NOMO-1 treated with dmso at 0.1 percent for 144 hours (cell line): Measurements from ENCODE around the gene RAB23.

ENCODE experiments used
- DNase-seq: peaks from one replicate; lab custom pipeline; 2025; ENCODE audit not compliant: unreplicated experiment; lab: John Stamatoyannopoulos, UW

The RAB23 gene

DNA sequence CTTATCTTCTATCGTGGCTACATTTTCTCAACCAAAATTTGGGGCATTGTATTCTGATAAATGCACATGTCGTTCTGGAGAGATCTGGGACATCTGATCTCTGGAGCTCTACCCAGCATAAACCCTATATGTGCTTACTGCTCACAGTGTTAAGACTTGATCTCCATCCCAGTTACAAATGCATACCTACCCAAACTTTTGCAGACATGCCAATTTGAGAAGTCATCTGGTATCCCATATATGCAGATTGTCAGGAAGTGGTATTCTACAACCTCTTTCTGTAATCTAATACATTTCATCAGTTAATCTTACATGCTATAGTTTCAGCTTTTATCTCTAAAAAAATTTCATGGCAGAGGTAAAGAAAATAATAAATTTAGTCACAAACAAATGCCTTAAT is 38.8 kb downstream of the RAB23 start:
- no peak for DNase-seq

DNA sequence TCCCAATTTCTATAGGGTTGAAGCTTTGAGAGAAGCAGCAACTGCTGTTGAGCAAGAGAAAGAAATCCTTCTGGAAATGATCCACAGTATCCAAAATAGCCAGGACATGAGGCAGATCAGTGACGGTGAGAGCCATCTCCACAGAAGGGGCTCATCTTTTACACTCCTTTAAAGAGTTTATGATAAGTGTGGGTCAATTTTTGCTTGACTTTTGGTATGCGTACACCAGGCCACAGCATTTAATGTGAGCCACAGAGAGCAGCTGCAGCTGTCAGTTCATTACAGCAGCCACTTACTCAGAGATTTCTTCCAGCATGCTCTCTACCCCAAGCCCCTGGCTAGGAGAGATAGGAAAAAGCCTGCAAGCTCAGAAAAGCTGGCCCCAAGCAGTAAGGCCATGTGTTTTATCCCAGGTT is 40.1 kb downstream of the RAB23 start:
- DNase-seq, result no peak

DNA sequence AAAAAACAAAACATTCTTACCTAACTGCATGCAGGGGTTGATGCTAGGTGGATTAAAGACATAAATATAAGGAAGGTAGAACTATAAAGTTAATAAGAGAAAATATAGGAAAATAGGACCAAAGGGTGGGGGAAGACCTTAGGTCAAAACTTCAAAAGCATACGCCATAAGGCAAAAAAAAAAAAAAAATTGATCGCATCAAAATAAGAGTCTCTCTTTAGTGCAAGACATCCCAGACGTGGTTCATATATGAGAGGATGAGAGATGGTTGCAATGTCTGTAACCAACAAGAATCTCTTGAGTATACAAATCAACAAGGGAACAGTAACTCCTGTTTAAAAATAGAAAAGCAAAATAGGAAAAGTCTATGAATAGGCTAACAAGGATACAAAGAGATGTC is 41.5 kb downstream of the RAB23 start:
- DNase-seq, result no peak

DNA sequence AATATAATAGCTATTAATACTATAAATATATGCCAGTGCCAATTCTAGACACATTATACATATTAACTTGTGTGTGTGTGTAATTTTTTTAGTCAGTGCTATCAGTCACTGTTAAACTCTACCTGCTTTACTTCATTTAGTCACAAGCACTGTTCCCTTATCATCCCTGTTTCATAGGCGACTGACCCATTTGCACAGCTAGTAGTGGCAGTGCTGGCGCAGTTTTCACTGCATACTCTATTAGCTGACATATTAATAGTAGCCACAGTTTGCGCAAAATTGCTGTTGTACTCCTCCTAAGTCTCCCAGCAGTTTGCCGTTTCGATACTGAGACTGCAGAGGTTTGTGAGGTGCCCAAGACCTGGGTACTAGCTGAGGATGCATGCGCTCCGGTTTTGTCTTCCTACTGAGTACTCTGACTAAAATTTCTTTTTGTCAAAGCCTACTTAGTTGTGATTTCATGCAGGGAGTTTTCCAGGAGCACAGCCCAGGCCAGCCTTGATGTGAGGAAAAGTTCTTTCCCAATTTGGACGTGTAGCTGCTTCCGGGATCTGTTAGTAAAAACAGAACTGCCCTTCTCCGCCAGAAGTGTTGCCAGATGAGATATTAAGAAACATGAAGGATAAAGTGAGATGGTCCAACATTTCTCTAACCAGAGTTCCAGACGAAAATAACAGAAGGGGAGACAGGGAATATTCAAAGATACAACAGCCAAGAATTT is 44.4 kb downstream of the RAB23 start:
- DNase-seq, result no peak

DNA sequence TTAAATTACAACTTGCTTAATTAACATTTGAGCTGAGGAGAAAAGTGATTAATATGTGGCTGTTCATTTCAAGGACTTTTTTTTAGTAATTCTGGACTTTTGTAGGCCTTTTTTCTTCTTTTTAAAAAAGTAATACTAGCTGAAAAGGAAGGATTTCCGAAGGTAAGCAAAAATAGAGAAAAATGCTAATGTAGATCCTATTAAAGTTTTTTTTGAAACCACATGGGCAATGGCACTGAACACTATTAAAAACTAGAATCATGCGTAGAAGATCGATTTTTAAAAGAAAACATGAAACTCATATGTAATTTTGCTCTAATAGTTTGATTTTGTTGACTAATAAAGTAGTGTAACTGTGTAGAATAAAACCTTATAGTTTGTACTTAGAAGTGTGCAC is 47.6 kb downstream of the RAB23 start:
- DNase-seq, result no peak

DNA sequence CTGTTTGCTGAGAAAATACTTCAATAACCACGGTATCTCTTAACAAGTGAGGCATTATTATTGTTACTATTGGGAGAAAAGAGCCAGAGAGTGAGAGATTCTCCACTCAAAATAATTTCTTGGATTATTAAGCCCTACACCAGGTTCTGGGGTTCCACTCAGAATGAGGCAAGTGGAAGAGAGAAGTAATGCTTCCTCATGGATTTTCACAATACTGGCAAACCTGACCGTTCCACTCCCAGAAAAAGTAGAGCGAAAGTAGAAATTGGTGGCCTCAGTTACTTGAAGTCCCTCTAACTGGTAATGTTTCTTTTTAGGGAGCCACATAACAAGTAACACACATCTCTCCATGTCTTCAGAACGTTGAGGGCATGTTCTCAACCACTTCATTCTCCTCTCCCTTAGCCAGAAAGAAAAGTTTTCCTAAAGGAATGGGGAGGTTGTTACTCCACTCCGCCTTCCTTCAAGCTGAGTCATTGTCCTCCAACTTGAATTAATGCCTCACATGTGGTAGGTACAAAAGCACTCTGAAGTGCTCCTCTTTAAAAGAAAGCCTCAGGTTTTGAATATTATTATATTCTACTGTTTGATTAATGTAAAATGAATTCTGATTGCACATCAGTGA is 48.1 kb downstream of the RAB23 start:
- no peak for DNase-seq

DNA sequence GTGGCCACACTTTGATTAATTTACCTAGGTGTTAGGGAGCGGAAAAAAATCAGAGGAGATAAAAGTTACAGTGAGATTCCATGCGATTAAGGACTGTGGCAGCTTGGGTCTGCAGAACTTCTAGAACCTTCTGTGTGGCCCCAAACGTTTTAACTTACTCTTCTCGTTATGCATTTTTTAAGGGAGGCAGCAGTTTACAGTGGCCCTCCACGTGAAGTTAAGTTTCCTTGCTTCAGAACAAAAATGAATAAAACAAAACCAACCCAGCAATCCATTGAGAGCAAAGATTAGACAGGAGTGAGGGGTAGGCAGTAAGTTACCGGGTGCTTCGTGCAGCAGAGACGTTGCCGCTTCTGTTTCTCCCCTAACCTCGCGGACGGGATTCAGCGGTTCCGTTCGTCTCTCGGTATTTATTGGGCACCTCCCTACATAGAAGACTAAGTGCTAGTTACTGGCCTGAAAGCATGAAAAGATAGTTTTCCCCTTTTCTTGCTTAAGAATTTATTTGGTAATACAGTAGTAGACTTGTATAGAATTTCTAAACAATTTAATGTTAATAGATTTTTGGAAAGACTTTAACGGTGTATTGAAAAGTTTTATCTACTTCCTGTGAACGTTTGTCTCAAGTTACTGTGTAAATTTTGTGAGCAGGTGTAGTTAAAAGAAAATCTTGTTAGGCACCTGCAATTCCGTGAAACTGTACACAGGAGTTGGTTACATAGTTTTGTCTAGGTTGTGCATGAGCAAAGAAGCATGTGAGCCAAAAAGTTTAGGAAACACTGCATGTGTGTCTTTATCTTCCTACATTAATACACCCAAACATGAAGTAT is 48.8 kb downstream of the RAB23 start:
- no peak for DNase-seq

DNA sequence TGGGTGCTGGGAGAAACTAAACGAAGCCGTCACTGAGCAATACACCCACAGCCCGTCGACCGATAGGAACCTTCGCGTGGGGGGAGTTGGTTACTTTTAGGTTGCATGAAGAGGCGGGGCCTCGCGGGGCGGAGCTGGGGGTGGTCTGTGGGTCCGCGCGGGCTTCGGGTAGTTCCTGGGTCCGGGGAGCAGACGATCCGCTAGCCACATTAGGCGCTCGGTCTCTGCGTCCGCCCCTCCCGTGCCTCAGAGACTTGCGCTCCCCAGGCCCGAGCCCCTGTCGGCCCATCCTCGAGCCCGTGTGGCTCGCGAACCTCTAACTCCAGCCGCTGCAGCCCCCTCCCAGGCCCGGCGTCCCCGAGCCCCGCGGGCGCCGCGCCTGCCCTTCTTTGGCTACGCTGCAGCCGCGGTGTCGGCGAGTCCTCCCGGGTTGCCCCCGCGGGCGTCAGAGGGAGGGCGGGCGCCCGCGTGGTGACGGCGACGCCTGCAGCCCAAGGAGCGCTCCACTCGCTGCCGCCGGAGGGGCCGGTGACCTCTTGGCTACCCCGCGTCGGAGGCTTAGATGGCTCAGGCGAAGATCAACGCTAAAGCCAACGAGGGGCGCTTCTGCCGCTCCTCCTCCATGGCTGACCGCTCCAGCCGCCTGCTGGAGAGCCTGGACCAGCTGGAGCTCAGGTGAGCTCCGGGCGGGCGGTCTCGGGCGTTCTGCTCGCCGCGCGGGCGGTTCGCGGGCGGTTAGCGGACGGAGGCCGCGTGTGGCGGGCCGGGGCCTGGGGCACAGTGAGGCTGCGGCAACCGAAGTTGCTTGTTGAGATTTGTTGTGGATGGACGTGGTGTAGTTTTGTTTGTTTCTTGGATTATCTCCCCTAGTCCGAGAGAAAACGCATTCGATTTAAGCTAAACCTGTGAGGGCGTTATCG is 49.7 kb downstream of the RAB23 start, which contains the start of gene BAG2:
BAG2 (plus strand) TSS at position 191 of the 920 bp plus-strand sequence; CDS start at position 563, 372 bp downstream.
- peak; percentile 62 for DNase-seq

DNA sequence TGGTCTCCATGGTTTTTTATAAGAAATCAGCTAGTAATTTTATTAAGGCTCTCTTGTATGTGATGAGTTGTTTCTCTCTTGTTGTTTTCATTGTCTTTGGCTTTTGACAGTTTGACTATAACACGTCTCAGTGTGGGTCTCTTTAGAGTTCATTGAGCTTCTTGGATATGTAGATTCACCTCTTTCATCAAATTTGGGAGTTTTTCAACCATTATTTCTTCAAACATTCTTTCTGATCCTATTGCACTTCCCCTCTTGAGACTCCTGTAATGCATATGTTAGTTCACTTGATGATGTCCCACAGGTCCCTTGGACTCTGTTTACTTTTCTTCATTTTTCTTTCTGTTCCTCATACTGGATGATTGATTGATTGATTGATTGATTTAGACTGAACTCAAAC is 57.0 kb downstream of the RAB23 start:
- DNase-seq, result no peak

DNA sequence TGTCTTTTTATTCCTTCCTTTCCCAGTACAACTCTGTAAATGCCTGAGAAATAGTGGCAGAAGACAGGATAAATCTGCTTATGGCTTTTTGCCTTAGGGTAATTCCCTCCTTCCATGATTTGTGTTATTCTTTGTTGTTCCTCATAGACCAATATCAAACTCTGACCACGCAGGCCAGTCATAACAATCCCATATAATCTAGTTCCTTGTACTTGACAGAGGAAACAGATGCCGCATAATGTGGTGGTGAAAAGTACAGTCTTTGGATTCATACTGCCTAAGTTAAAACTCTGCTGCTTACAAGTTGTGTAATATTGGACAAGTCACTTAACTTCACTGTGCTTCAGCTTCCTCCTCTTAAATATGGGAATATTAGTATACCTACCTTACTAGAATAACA is 58.2 kb downstream of the RAB23 start:
- no peak for DNase-seq

DNA sequence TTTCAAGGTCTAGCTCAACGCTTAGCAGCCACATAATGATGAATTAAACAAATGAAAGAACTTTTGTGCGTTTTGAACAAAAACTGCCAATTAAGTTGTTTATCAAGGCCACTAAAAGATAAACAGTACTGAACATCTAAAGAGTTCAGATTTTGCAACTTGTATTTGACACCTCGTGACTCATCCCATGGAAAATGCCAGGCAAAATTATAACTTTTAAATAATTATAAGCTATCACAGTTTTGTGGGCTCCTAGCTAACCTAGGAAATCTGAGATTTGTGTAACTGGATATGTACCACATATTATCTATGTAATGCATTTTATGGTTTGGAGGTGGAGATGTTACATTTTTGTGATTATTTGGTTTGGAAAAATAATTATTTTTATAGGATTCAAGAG is 59.6 kb downstream of the RAB23 start:
- no peak for DNase-seq

DNA sequence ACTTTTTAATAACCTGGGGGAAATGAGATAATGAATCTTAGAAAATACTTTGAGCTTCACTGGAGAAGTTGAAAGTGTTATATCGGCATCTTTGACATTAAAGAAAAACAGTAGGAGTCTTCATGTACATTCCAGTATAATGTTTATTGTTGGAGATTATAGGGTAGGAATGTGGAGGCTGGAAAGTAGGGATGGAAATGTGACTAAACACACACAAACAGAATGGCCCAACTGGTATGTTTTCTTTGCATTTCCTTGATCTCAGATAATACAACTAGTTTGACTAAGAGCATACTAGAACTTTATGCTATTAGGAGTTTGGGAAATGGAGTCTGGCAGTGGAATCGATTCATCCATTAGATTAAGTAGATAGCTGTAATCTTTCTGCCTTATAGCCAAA is 60.1 kb downstream of the RAB23 start:
- DNase-seq, result no peak

DNA sequence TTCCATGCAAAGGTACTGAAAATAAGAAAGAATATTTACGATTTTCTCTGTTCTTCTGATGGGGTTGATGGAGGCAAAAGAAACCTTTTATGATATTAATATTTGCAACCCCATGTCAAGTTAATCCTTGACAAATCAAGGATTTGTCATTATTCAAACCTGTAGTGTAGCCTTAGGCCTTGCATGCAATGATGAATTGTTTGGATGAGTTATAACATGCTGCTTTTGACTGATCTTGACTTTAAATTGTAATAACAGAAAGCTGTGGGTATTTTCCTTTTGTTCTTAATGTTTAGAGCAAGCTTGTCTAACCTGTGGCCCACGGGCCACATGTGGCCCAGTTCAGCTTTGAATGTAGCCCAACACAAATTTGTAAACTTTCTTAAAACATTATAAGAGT is 63.0 kb downstream of the RAB23 start:
- no peak for DNase-seq

DNA sequence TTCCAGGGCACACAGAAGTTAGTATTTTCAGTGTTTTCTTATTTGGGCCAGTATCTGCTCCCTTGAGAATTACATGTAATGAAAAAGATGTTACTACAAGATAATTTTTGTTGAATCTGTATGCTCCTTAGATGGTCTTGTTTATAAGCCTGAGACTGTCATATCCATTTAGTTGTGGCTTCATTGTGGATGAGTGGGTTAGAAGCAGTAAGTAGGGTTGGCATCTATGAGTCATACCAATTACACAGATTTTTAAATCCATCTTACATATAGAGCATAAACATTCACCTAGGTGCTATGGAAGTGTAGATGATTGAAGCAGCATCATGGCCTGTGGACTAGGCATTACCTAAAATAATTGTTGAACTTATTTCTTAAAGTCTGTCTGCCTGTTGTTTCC is 63.4 kb downstream of the RAB23 start:
- DNase-seq, result no peak

DNA sequence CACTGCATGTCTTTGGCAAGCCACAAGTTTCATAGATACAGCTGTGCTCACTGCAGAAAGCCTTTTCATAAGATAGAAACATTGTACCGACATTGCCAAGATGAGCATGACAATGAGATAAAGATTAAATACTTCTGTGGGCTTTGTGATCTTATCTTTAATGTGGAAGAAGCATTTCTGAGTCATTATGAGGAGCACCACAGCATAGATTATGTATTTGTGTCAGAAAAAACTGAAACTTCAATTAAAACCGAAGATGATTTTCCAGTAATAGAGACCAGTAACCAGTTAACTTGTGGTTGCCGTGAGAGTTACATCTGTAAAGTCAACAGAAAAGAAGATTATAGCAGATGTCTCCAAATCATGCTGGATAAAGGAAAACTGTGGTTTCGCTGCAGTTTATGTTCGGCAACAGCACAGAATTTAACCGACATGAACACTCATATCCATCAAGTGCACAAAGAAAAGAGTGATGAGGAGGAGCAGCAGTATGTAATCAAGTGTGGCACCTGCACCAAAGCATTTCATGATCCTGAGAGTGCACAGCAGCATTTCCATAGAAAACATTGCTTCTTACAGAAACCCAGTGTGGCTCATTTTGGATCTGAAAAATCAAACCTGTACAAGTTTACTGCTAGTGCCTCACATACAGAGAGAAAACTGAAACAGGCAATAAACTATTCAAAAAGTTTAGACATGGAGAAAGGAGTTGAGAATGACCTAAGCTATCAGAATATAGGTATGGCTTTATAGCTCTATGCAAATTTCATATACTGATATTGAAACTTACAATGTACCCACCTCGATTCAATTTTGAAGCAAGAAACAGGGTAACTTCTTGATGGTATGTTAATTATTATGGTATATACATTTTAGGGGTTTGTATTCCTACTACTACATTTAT is 73.9 kb downstream of the RAB23 start:
- DNase-seq, result no peak

DNA sequence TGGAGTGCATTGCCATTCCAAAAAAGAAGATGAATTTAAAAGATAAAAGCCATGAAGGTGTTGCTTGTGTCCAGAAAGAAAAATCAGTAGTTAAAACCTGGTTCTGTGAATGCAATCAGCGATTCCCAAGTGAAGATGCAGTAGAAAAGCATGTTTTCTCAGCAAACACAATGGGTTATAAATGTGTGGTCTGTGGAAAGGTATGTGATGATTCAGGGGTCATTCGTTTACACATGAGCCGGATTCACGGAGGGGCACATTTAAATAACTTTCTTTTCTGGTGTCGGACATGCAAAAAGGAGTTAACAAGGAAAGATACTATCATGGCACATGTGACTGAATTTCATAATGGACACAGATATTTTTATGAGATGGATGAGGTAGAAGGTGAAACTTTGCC is 74.7 kb downstream of the RAB23 start:
- no peak for DNase-seq

DNA sequence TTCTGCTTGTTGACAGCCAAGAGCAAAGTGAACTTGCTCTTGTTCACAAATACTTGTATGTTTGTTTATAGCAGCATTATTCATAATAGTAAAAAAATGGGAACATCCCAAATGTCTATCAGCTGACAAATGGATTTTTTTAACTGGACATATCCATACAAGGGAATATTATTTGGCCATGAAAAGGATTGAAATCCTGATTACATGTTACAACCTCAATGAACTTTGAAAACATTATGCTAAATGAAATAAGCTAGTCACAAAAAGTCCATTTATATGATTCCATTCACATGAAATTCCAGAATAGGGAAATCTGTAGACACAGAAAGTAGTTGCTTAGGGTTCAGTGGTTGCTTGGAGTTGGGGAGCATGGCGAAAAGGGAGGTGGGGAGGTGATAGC is 78.4 kb downstream of the RAB23 start:
- no peak for DNase-seq

DNA sequence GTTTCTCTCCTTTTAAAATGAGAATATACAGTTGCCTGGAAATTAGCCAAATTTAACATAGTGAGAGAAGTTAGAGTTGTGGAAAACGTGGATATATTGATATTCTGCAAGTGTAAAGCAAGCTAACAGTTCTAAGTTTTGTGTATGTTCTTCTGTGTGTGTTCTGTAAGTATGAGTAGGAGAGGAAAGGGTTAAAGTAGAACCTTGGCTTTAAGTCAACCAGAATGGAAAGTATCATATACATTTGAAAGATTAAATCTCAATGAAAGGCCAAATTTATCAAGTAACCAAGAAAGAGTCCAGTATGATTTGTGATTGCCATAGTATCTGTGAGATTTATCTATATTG is 80.0 kb downstream of the RAB23 start:
- no peak for DNase-seq

DNA sequence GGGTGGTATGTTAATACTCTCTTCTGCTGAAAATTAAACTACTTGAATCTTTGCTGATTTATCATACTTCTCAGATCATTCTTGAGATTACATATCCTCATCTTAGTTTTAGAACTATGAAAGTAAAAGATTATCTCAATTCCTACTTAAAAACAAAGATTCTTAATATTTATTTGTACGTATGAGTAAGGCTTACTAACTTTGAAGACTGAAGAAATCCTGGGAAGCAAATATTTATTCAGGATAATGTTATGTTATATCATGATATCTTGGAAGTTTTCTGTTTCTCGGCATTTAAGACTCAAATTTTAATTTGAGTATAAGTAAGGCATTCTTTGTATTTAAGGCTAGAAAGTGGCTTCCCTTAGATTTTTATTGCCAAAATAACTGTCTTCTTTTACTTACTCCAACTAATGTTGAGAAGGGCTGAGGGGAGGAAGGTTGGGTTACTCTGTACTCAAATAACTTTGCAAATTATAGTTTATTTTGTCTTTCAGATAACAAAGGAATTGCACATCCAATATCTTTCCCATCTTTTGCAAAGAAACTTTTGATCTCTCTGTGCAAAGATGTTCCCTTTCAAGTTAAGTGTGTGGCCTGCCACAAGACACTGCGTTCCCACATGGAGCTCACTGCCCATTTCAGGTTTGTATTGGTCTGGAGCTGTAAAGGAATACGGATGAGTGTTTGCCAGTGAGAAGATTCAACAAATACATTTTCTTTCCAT is 80.5 kb downstream of the RAB23 start:
- DNase-seq, result no peak
